ENCODE results near the gene SPIB.
"Not testable (repeated sequence)": the region's sequence is repeated elsewhere in the genome, so short reads cannot be mapped to it uniquely, and the experiment has no call there.

SPIB gene

DNA sequence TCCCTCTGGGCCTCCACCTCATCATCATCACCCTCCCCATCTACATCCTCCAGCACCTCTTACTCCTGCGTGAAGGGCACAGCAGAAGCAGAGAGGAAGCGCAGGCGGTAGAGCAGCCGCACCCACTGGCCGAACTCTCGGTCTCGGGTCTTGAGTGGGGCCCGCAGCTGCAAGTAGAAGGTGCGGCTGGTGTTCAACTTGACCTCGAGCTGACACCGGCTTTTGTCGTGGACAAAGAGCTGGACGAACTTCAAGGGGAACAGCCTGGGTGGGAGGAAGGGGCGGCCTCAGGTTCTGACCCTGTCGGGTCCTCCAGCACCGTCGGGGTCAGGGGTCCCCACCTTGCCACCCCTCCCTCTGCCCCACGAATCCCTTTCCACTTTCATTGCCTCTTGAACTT lies 48.8 kb downstream of the SPIB start:
- TF ChIP-seq, protein P1, sequence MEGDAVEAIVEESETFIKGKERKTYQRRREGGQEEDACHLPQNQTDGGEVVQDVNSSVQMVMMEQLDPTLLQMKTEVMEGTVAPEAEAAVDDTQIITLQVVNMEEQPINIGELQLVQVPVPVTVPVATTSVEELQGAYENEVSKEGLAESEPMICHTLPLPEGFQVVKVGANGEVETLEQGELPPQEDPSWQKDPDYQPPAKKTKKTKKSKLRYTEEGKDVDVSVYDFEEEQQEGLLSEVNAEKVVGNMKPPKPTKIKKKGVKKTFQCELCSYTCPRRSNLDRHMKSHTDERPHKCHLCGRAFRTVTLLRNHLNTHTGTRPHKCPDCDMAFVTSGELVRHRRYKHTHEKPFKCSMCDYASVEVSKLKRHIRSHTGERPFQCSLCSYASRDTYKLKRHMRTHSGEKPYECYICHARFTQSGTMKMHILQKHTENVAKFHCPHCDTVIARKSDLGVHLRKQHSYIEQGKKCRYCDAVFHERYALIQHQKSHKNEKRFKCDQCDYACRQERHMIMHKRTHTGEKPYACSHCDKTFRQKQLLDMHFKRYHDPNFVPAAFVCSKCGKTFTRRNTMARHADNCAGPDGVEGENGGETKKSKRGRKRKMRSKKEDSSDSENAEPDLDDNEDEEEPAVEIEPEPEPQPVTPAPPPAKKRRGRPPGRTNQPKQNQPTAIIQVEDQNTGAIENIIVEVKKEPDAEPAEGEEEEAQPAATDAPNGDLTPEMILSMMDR (IDR thresholded peaks at IDR 0.05; ENCODE audit: insufficient read depth, low read length, missing control alignments), result no peak
- ChIA-PET POLR2A (no interaction called here), CTCF (interaction anchor here (1.3 kb wide), 1 partner anchor 99 kb away, joined by 5 read pairs; no protein-coding TSS in a partner anchor)
- DNase-seq (ENCODE audit: low read depth, low spot score), result no peak
- no peak overlapping the region for H3K4me3 ChIP-seq (ENCODE audit: low read depth, low read length)

DNA sequence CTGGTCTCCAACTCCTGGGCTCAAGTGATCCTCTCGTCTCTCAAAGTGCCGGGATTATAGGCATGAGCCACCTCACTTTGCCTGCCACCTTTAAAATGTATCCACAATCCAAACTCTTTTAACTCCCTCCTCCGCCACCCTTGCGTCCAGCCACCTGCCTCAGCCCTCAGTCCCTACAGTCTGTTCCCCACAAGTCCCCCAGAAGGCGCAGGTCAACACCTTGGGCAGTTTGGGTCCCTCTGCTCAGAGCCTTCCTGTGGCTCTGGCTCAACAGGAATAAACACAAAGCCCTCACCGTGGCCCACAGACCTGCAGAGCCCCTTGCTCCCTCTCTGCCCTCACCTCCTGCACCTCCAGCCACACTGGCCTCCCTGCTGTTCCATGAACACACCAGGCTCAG lies 50.1 kb downstream of the SPIB start:
- POLR2A ChIA-PET, result no interaction called here
- no peak for DNase-seq (ENCODE audit: low read depth, low spot score)
- CTCF ChIA-PET, result interaction anchor here (1.3 kb wide), 1 partner anchor 101 kb away, joined by 5 read pairs; no protein-coding TSS in a partner anchor
- H3K4me3 ChIP-seq (ENCODE audit: low read depth, low read length), result no peak overlapping the region
- TF ChIP-seq, protein P1 (IDR thresholded peaks at IDR 0.05; ENCODE audit: insufficient read depth, low read length, missing control alignments), result no peak

DNA sequence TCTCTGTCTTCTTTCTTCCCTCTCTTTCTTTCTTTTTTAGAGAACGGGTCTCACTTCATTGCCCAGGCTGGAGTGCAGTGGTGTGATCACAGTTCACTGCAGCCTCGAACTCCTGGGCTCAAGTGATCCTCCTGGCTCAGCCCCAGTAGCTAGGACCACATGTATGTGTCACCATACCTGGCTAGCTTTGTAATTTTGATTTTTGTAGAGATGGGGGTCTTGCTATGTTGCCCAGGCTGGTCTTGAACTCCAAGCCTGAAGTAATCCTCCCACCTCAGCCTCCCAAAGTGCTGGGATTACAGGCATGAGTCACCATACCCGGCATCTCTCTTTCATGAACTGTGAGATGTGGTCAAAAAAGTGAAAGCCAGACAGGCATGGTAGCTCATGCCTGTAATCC lies 54.6 kb downstream of the SPIB start:
- POLR2A ChIA-PET; DNase-seq (ENCODE audit: low read depth, low spot score); H3K4me3 ChIP-seq (ENCODE audit: low read depth, low read length): not testable (repeated sequence)
- CTCF ChIA-PET, result interaction anchor here (3.9 kb wide), 1 partner anchor 11 kb away, joined by 35 read pairs; no protein-coding TSS in a partner anchor

DNA sequence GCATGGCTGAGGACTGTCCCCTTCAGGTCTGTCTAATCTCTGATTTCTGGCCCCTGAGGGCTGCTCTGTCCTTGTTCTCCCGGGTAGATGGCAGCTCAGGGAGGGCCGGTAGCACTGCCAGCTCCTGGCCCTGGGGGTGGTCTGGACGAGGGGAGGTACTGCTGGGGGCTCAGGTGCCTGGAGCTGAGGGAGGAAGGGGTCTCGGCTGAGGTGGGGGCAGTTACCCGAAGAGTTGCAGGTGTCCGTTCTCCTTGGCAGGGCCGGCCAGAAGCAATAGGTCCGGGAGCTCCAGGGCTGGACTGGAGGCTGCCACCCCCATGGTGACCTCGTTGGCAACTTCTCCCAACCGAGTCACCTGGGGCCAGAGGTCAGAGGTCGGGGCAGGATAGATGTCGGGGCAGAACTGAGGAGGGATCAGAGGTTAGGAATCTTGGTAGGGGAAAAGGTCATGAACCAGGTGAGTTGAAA lies 56.4 kb downstream of the SPIB start:
- no peak for DNase-seq (ENCODE audit: low read depth, low spot score)
- ChIA-PET CTCF (interaction anchor here (1.0 to 3.9 kb wide), 3 partner anchors 9 to 106 kb away, joined by 5 to 35 read pairs (median 6); no protein-coding TSS in a partner anchor), POLR2A (no interaction called here)
- H3K4me3 ChIP-seq (ENCODE audit: low read depth, low read length), result no peak overlapping the region
- TF ChIP-seq, protein P1 (IDR thresholded peaks at IDR 0.05; ENCODE audit: insufficient read depth, low read length, missing control alignments), result no peak

DNA sequence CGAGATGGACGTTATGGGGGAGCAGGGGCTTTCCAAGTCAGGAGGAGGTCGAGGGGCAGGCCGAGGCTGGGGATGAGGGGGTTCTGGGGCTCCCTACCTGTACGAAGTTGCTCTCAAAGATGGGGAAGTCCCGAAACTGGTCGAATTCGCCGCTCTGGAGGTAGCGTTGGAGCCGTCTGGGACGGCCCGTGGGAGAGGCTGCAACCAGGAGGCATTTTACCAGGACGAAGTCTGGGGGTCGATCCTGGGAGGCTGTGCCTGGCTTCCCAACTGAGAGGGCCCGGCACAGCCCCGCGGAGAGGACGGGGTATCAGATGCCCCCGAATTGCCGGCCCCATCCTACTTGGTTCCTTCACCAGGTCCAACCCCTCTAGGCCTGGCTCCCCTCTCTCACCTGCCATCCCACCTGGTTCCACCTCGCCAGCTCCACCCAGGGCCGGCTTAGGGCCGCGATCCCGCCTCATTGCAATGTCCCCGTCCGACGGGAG lies 57.0 kb downstream of the SPIB start:
- ChIA-PET CTCF (interaction anchor here (1.1 to 3.9 kb wide), 3 partner anchors 10 to 15 kb away, joined by 5 to 35 read pairs (median 5); no protein-coding TSS in a partner anchor), POLR2A (no interaction called here)
- DNase-seq (ENCODE audit: low read depth, low spot score), result no peak
- H3K4me3 ChIP-seq (ENCODE audit: low read depth, low read length), result peak overlapping the region; percentile 91; the same call in 1 of the 2 replicates
- TF ChIP-seq, protein P1 (IDR thresholded peaks at IDR 0.05; ENCODE audit: insufficient read depth, low read length, missing control alignments), result no peak

DNA sequence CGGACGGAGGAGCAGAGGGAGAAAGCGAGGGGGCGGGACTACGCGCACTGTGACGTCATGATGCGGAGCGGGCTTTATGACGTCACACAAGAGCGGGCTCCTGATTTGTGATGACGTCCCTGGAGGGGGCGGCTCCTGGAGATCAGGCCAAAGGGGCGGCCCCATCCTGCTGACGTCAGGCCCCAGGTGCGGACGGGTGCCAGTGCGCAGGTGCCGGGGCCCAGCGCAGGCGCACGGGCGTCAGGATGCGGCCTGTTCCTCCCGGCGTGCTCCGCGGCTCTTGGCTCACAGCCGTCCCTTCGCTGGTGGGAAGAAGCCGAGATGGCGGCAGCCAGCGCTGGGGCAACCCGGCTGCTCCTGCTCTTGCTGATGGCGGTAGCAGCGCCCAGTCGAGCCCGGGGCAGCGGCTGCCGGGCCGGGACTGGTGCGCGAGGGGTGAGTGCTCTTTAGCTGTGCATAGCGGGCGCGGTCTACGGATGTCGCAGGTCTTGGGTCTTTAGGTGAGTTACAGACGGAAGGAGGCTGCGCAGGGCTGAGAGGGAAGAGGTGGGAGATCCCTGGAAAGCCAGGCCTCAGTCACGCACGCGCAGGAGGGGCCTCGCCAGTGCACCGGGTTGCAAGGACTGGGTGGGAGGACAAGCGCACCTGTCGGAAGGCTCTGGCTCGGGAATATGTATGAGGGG lies 57.6 kb downstream of the SPIB start, which contains the start of the genes EMC10 and GARIN5A:
TSS of gene EMC10 (plus strand) at position 284 of the 683 bp plus-strand sequence. CDS start at position 322, 38 bp downstream.
TSS of gene GARIN5A (minus strand) at position 625 of the 683 bp plus-strand sequence. CDS start at position 165, 460 bp downstream.
- DNase-seq (ENCODE audit: low read depth, low spot score), result peak; percentile 49
- peak within 1 kb of the TSS; percentile 91 for H3K4me3 ChIP-seq (ENCODE audit: low read depth, low read length)
- CTCF ChIA-PET, result interaction anchor here (1.1 kb wide), 1 partner anchor 16 kb away, joined by 5 read pairs; no protein-coding TSS in a partner anchor
- TF ChIP-seq, protein P1 (IDR thresholded peaks at IDR 0.05; ENCODE audit: insufficient read depth, low read length, missing control alignments), result no peak
- POLR2A ChIA-PET, result no interaction called here

Measured in AG04449 (cell line).